ENCODE measurements around the gene COPS2.

DNA sequence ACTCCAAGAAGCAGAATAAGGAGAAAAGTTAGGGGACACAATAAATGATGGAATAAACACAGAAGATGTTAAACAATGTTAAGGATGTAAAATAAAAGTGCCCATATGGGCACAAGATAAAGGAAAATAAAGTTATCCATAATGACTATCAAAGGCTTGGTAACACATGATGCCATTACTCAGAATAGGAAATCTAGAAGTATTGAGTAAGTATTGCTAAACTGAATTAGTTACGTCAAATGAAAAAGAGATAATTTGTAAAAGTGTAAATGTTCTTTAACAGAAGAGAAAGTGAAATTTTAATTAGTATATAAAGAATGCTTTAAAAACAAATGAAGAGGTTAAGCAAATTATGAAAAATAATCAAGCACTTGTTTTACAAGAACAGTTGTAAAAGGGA, 6.7 kb downstream of the COPS2 start:
- TF ChIP-seq CTCF (IDR thresholded peaks at IDR 0.05 in 2 of 3, conservative IDR thresholded peaks at IDR 0.05 in 1 of 3; ENCODE audit: insufficient read depth in 2 of 3, low read depth in 1 of 3, low read length in 3 of 3) (no peak), TEAD4 (IDR thresholded peaks at IDR 0.05; ENCODE audit: low read length) (no peak), TEAD4 (CRISPR knock-in tag; IDR thresholded peaks at IDR 0.05; ENCODE audit: borderline replicate concordance) (no peak), TGIF2 (CRISPR knock-in tag; IDR thresholded peaks at IDR 0.05) (no peak)
